T-helper 1 cell treated with Interleukin-12 subunit alpha and Interleukin-12 subunit beta and Interleukin-4 antibody, amounts not matched to agents 30 μg/mL and 1 μg/mL, for 36 hours (primary cell): Measurements from ENCODE around the gene NOL9.

Experiments used
- H3K27ac Mint-ChIP-seq: one replicate; pipeline ENCODE4 v1.8.0; 2021; ENCODE audit warnings: mild to moderate bottlenecking, mixed read lengths
- H3K27me3 Mint-ChIP-seq: one replicate; pipeline ENCODE4 v1.8.0; 2021; ENCODE audit warnings: low read depth, mixed read lengths
- H3K36me3 Mint-ChIP-seq: one replicate; pipeline ENCODE4 v1.8.0; 2021; ENCODE audit warnings: low read depth, mixed read lengths
- H3K4me1 Mint-ChIP-seq: one replicate; pipeline ENCODE4 v1.8.0; 2021; ENCODE audit warnings: low read depth, mixed read lengths
- H3K4me3 Mint-ChIP-seq: one replicate; pipeline ENCODE4 v1.8.0; 2021; ENCODE audit warnings: mild to moderate bottlenecking, moderate library complexity, mixed read lengths
- H3K9me3 Mint-ChIP-seq: one replicate; pipeline ENCODE4 v1.8.0; 2021; ENCODE audit warnings: mixed read lengths

NOL9 gene

GRCh38 chr1:6475381-6476133 lies 78.8 kb downstream of the NOL9 start:
- peaks cover 3% of the 10 kb centered on the region for H3K27me3 Mint-ChIP-seq
- H3K27ac Mint-ChIP-seq = no peak overlapping the region
- no peaks in the 10 kb centered on the region for H3K9me3 Mint-ChIP-seq
- peaks cover 2% of the 10 kb centered on the region for H3K4me1 Mint-ChIP-seq
- no peak overlapping the region for H3K4me3 Mint-ChIP-seq
- no peaks in the 10 kb centered on the region for H3K36me3 Mint-ChIP-seq

- peaks cover 3% of the 10 kb centered on the region for H3K27me3 Mint-ChIP-seq
- no peaks in the 10 kb centered on the region for H3K9me3 Mint-ChIP-seq
- no peak overlapping the region for H3K4me3 Mint-ChIP-seq
- H3K36me3 Mint-ChIP-seq = no peaks in the 10 kb centered on the region
- no peak overlapping the region for H3K27ac Mint-ChIP-seq
- peaks cover 2% of the 10 kb centered on the region for H3K4me1 Mint-ChIP-seq
Observed at GRCh38 chr1:6474815-6475282, 79.5 kb downstream of the NOL9 start.

GRCh38 chr1:6473974-6474814 lies 80.1 kb downstream of the NOL9 start:
- Mint-ChIP-seq H3K27ac (no peak overlapping the region), H3K9me3 (no peaks in the 10 kb centered on the region), H3K4me3 (no peak overlapping the region), H3K4me1 (peaks cover 2% of the 10 kb centered on the region), H3K27me3 (no peaks in the 10 kb centered on the region), H3K36me3 (no peaks in the 10 kb centered on the region)

GRCh38 chr1:6473156-6473555 lies 81.2 kb downstream of the NOL9 start:
- Mint-ChIP-seq H3K27me3 (no peaks in the 10 kb centered on the region), H3K9me3 (no peaks in the 10 kb centered on the region), H3K27ac (no peak overlapping the region), H3K36me3 (no peaks in the 10 kb centered on the region), H3K4me1 (peaks cover 2% of the 10 kb centered on the region), H3K4me3 (no peak overlapping the region)

GRCh38 chr1:6472391-6472790 lies 81.9 kb downstream of the NOL9 start:
- Mint-ChIP-seq H3K4me3 (no peak overlapping the region), H3K36me3 (no peaks in the 10 kb centered on the region), H3K27me3 (no peaks in the 10 kb centered on the region), H3K9me3 (no peaks in the 10 kb centered on the region), H3K27ac (no peak overlapping the region), H3K4me1 (peaks cover 2% of the 10 kb centered on the region)

GRCh38 chr1:6471970-6472368 lies 82.3 kb downstream of the NOL9 start:
- H3K4me3 Mint-ChIP-seq = no peak overlapping the region
- peaks cover 2% of the 10 kb centered on the region for H3K4me1 Mint-ChIP-seq
- no peaks in the 10 kb centered on the region for H3K27me3 Mint-ChIP-seq
- H3K27ac Mint-ChIP-seq = no peak overlapping the region
- no peaks in the 10 kb centered on the region for H3K36me3 Mint-ChIP-seq
- no peaks in the 10 kb centered on the region for H3K9me3 Mint-ChIP-seq
